ENCODE measurements around the gene TTBK2. TPM values are rescaled to one million over a fixed set of nuclear protein-coding genes. Genes with fewer than 3 reads are reported as not detected.

TTBK2 gene
- polyA plus RNA-seq, 1 of the 3 experiments (the other 2 are of a cell fraction) = 4.5 TPM

DNA sequence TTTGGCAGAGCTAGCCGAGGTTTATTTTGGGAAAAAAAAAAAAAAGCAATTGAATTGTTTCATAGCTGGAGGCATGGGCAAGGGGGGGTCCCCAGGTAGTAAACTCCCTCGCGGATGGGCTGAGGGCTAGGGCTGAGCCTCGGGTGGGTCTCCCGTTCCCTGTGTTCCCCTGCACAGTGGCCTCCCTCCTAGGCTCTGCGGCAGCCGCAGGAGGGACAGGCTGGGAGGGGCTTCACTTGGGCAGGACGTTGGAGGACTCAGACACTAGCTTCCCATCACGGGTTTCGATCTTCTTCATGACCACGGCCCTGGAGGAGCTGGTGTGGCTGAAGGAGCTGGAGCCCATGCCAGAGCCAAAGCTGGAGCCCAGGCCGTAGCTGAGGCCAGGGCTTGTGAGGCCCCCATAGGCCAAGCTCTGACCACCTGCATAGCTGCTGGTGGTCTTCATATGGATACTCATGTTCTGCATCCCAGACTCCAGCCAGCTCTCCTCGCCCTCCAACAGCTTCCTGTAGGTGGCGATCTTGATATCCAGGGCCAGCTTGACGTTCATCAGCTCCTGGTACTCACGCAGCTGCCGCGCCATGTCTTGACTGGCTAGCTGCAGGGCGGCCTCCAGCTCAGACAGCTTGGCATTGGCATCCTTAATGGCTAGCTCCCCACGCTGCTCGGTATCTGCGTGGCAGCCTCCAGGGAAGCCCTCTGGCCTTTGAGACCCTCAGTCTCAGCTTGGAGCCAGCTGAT is 119.7 kb downstream of the TTBK2 start:
- Histone ChIP-seq H3K79me2 (ENCODE audit: insufficient read depth) (no peaks in the 10 kb centered on the region), H2AFZ (ENCODE audit: low read depth) (no peak overlapping the region), H3K4me1 (ENCODE audit: control insufficient read depth in 1 of 2, insufficient read depth in 2 of 2, low read depth in 1 of 2, low read length in 1 of 2) (peaks cover 0 to 7% of the 10 kb centered on the region in 2 experiments; a peak in 1 of 4 replicates), H3F3A (replicated peaks; ENCODE audit: insufficient read depth) (peaks cover 17% of the 10 kb centered on the region), H3K9me3 (no peaks in the 10 kb centered on the region), H3K4me3 (ENCODE audit: low read depth in 2 of 2, low read length in 1 of 2) (no peak overlapping the region), H3K9me2 (no peaks in the 10 kb centered on the region), H3K9ac (no peak overlapping the region), H4K20me1 (ENCODE audit: insufficient read depth) (no peaks in the 10 kb centered on the region), H3K27me3 (ENCODE audit: insufficient read depth) (no peaks in the 10 kb centered on the region), H3K36me3 (replicated peaks in 1 of 2; ENCODE audit: control insufficient read depth in 1 of 2, insufficient read depth in 2 of 2, low read length in 1 of 2) (peaks cover 3 to 13% of the 10 kb centered on the region in 2 experiments), H3K4me2 (no peak overlapping the region), H3K27ac (ENCODE audit: low read depth in 2 of 2, low read length in 1 of 2) (no peak overlapping the region)
- DNase-seq = no peak
- 94% methylated on average over 18 of the region's 22 CpGs for WGBS (ENCODE audit: low lambda C conversion rate)
- TF ChIP-seq, protein P1, sequence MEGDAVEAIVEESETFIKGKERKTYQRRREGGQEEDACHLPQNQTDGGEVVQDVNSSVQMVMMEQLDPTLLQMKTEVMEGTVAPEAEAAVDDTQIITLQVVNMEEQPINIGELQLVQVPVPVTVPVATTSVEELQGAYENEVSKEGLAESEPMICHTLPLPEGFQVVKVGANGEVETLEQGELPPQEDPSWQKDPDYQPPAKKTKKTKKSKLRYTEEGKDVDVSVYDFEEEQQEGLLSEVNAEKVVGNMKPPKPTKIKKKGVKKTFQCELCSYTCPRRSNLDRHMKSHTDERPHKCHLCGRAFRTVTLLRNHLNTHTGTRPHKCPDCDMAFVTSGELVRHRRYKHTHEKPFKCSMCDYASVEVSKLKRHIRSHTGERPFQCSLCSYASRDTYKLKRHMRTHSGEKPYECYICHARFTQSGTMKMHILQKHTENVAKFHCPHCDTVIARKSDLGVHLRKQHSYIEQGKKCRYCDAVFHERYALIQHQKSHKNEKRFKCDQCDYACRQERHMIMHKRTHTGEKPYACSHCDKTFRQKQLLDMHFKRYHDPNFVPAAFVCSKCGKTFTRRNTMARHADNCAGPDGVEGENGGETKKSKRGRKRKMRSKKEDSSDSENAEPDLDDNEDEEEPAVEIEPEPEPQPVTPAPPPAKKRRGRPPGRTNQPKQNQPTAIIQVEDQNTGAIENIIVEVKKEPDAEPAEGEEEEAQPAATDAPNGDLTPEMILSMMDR (IDR thresholded peaks at IDR 0.05) = peak; percentile 33; the same call in 1 of the 2 replicates
- TF ChIP-seq POLR2AphosphoS5 (IDR thresholded peaks at IDR 0.05; ENCODE audit: low read depth, low read length) = no peak
- ChIA-PET POLR2A (no interaction called here), CTCF (interaction anchor here (1.9 to 2.4 kb wide), 2 partner anchors 11 to 126 kb away, joined by 7 to 8 read pairs; no protein-coding TSS in a partner anchor)

DNA sequence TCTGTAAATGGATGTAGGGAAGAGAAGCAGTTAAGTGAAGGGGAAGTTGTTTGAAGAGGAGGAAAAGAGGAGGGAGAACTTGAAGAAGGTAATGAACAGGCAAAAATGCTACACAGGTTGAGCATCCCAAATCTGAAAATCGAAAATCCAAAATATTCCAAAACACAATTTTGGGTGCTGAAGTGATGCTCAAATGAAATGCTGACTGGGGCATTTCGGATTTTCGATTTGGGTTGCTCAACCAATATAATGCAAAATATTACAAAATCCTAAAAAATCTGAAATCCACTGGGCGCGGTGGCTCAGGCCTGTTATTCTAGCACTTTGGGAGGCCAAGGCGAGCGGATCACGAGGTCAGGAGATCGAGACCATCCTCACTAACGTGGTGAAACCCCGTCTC is 121.8 kb downstream of the TTBK2 start:
- H3K9me2 ChIP-seq = no peaks in the 10 kb centered on the region
- DNase-seq = no peak
- no peaks in the 10 kb centered on the region for H4K20me1 ChIP-seq (ENCODE audit: insufficient read depth)
- no peak overlapping the region for H3K4me3 ChIP-seq (ENCODE audit: low read depth in 2 of 2, low read length in 1 of 2)
- peaks cover 25% of the 10 kb centered on the region for H3F3A ChIP-seq (replicated peaks; ENCODE audit: insufficient read depth)
- H3K27ac ChIP-seq (ENCODE audit: low read depth in 2 of 2, low read length in 1 of 2) = no peak overlapping the region
- H3K27me3 ChIP-seq (ENCODE audit: insufficient read depth) = no peaks in the 10 kb centered on the region
- peaks cover 0 to 7% of the 10 kb centered on the region in 2 experiments; a peak in 1 of 4 replicates for H3K4me1 ChIP-seq (ENCODE audit: control insufficient read depth in 1 of 2, insufficient read depth in 2 of 2, low read depth in 1 of 2, low read length in 1 of 2)
- no peaks in the 10 kb centered on the region for H3K79me2 ChIP-seq (ENCODE audit: insufficient read depth)
- H3K4me2 ChIP-seq = no peak overlapping the region
- 93% methylated on average over 11 of the region's 11 CpGs for WGBS (ENCODE audit: low lambda C conversion rate)
- peaks cover 7 to 15% of the 10 kb centered on the region in 2 experiments for H3K36me3 ChIP-seq (replicated peaks in 1 of 2; ENCODE audit: control insufficient read depth in 1 of 2, insufficient read depth in 2 of 2, low read length in 1 of 2)
- H2AFZ ChIP-seq (ENCODE audit: low read depth) = no peak overlapping the region
- no peaks in the 10 kb centered on the region for H3K9me3 ChIP-seq
- no peak overlapping the region for H3K9ac ChIP-seq
- CTCF ChIA-PET = interaction anchor here (2.5 kb wide), 1 partner anchor 128 kb away, joined by 5 read pairs; no protein-coding TSS in a partner anchor
- POLR2A ChIA-PET = no interaction called here
- no peak for TF ChIP-seq FOSL2 (IDR thresholded peaks at IDR 0.05; ENCODE audit: borderline replicate concordance, low read depth)
- TF ChIP-seq, protein P2, sequence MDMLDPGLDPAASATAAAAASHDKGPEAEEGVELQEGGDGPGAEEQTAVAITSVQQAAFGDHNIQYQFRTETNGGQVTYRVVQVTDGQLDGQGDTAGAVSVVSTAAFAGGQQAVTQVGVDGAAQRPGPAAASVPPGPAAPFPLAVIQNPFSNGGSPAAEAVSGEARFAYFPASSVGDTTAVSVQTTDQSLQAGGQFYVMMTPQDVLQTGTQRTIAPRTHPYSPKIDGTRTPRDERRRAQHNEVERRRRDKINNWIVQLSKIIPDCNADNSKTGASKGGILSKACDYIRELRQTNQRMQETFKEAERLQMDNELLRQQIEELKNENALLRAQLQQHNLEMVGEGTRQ (IDR thresholded peaks at IDR 0.05; ENCODE audit: borderline replicate concordance, low read depth, low read length) = no peak
- TF ChIP-seq GATA2 (CRISPR knock-in tag; IDR thresholded peaks at IDR 0.05) = no peak
- no peak for TF ChIP-seq NFIC (IDR thresholded peaks at IDR 0.05; ENCODE audit: borderline replicate concordance)
- TF ChIP-seq, protein P3, sequence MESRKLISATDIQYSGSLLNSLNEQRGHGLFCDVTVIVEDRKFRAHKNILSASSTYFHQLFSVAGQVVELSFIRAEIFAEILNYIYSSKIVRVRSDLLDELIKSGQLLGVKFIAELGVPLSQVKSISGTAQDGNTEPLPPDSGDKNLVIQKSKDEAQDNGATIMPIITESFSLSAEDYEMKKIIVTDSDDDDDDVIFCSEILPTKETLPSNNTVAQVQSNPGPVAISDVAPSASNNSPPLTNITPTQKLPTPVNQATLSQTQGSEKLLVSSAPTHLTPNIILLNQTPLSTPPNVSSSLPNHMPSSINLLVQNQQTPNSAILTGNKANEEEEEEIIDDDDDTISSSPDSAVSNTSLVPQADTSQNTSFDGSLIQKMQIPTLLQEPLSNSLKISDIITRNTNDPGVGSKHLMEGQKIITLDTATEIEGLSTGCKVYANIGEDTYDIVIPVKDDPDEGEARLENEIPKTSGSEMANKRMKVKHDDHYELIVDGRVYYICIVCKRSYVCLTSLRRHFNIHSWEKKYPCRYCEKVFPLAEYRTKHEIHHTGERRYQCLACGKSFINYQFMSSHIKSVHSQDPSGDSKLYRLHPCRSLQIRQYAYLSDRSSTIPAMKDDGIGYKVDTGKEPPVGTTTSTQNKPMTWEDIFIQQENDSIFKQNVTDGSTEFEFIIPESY (IDR thresholded peaks at IDR 0.05; ENCODE audit: borderline replicate concordance, low read depth) = no peak
- no peak for TF ChIP-seq FOXJ3 (CRISPR knock-in tag; IDR thresholded peaks at IDR 0.05)
- no peak for TF ChIP-seq RXRA (IDR thresholded peaks at IDR 0.05; ENCODE audit: borderline replicate concordance, low read depth)
- TF ChIP-seq TEAD4 (IDR thresholded peaks at IDR 0.05; ENCODE audit: borderline replicate concordance, insufficient read depth) = no peak
- TF ChIP-seq, protein P4, sequence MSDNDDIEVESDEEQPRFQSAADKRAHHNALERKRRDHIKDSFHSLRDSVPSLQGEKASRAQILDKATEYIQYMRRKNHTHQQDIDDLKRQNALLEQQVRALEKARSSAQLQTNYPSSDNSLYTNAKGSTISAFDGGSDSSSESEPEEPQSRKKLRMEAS (IDR thresholded peaks at IDR 0.05; ENCODE audit: low read depth) = no peak
- no peak for TF ChIP-seq TCF12 (IDR thresholded peaks at IDR 0.05)
- TF ChIP-seq ELF1 (IDR thresholded peaks at IDR 0.05) = no peak
- no peak for TF ChIP-seq SIN3A (IDR thresholded peaks at IDR 0.05; ENCODE audit: borderline replicate concordance, low read depth, low read length)
- TF ChIP-seq, protein P5, sequence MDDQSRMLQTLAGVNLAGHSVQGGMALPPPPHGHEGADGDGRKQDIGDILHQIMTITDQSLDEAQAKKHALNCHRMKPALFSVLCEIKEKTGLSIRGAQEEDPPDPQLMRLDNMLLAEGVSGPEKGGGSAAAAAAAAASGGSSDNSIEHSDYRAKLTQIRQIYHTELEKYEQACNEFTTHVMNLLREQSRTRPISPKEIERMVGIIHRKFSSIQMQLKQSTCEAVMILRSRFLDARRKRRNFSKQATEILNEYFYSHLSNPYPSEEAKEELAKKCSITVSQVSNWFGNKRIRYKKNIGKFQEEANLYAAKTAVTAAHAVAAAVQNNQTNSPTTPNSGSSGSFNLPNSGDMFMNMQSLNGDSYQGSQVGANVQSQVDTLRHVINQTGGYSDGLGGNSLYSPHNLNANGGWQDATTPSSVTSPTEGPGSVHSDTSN (IDR thresholded peaks at IDR 0.05) = no peak
- TF ChIP-seq, protein P1 (IDR thresholded peaks at IDR 0.05) = no peak

Measured in SK-N-SH (cell line).